ENCODE results near the gene CNPPD1. TPM values are rescaled to one million over a fixed set of nuclear protein-coding genes. Genes with fewer than 3 reads are reported as not detected.

CNPPD1 gene
- total and polyA plus RNA-seq, 2 of the 8 experiments (the other 6 are each of a cell fraction or from before 2014, with no cell fraction given): 32.9 to 35.9 TPM

DNA sequence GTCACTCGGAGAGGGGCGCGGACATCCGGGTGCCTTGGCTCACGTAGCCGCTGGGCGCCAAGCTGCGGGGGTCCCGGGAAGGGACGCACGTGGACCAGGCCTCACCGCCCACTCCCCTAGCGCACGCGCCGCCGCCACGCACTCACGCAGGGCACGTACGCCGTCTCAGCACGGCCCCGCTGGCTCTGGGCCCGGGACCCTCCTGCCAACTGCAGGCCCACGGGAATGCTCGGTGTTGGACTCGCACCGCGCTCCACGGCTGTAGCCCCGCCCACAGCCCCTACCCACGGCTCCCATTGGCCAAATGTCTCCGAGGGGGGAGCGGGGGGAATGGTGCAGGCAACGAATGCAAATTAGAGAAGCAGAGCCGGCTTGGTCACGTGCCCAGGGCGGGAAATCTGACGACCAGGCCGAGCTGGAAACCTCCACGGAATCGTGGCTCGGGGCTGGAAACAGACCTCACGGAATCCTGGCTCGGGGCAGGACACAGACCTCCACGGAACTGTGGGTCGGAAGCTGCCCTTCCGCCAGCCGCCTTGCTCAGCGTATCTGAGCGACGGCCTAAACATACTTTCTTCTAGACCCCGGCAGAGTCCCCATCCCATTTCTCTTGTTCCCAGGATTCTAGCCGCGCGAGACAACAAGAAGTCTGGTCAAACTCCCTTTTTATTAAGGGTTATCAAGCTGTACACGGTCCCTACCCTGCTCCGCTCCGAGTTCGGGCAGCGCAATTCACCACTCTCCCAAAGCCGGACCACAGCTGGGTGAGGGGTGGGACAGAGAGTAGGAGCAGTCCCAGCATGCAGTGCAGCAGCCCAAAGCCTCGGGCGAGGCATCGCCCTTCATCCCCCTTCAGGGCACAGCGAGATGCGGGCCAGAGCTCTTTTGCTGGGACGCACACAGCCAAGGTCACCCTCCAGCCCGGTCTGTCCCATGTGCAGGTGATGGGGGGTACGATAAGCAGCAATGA lies 42.3 kb upstream of the CNPPD1 start, which contains the start of gene ABCB6:
ABCB6 (minus strand) TSS at position 227 of the 970 bp plus-strand sequence. CDS start 285 bp downstream, outside the sequence.
- Histone ChIP-seq H3K79me1 (ENCODE audit: low read depth, low read length) (no peaks in the 10 kb centered on the region), H2AFZ (ENCODE audit: low read length) (peak within 1 kb of the TSS; percentile 75; the same call in 1 of the 2 replicates)
- peak; percentile 28 for FAIRE-seq
- TF ChIP-seq TAF7 (optimal IDR thresholded peaks at IDR 0.05; ENCODE audit: borderline replicate concordance, low read depth, low read length) (peak; percentile 49), SIX5 (IDR thresholded peaks at IDR 0.05; ENCODE audit: low read depth, low read length) (no peak), ASH2L (IDR thresholded peaks at IDR 0.05; ENCODE audit: low read length) (peak; percentile 60), SP4 (IDR thresholded peaks at IDR 0.05; ENCODE audit: low read length) (peak; percentile 79; the same call in 1 of the 2 replicates), NRF1 (IDR thresholded peaks at IDR 0.05; ENCODE audit: low read depth, low read length) (no peak), POLR2AphosphoS5 (IDR thresholded peaks at IDR 0.05; ENCODE audit: low read depth, low read length) (peak; percentile 83), RBBP5 (IDR thresholded peaks at IDR 0.05; ENCODE audit: borderline replicate concordance, low read depth, low read length) (0 out of 2 replicates have a peak, but pooled peaks have one; percentile 43), TBP (IDR thresholded peaks at IDR 0.05; ENCODE audit: low read depth, low read length) (peak; percentile 72), POU5F1 (IDR thresholded peaks at IDR 0.05; ENCODE audit: low read depth, low read length) (no peak), TEAD4 (IDR thresholded peaks at IDR 0.05; ENCODE audit: low read depth, low read length) (no peak; the same call in 1 of the 2 replicates)

More for the DNA sequence above, 42.3 kb upstream of the CNPPD1 start, which contains the start of gene ABCB6:
- H4K8ac ChIP-seq (ENCODE audit: extremely low read depth, insufficient read depth, low read length): peak within 1 kb of the TSS; percentile 95
- peak within 1 kb of the TSS; percentile 98 for H3K18ac ChIP-seq (ENCODE audit: extremely low read depth, low read length)
- H3K4ac ChIP-seq (replicated peaks; ENCODE audit: insufficient read length, low read depth, low read length): peak within 1 kb of the TSS; percentile 99
- POLR2A ChIA-PET (ENCODE audit: partially characterized antibody): interaction anchor here (0.6 to 14.0 kb wide), 30 partner anchors 8 to 195 kb away, joined by 3 to 190 read pairs (median 4); partner anchors contain the start of genes ANKZF1, ATG9A, CNPPD1 and DNAJB2
- H3K4me1 ChIP-seq (replicated peaks in 1 of 4; ENCODE audit: control insufficient read depth in 3 of 4, insufficient read depth in 4 of 4, low read length in 3 of 4): peaks cover 0 to 12% (median 6%) of the 10 kb centered on the region in 4 experiments; a peak in 3 of 7 replicates
- peak within 1 kb of the TSS; percentile 76; the same call in 1 of the 2 replicates for H3K27ac ChIP-seq (ENCODE audit: low read depth, low read length)
- H3K4me3 ChIP-seq (ENCODE audit: extremely low read depth in 1 of 4, insufficient read depth in 2 of 4, low read depth in 3 of 4, low read length in 4 of 4): peak within 1 kb of the TSS; percentile 66 to 80 (median 75)
- peak within 1 kb of the TSS; percentile 88; the same call in 1 of the 2 replicates for H2BK15ac ChIP-seq (ENCODE audit: low read length)
- no peaks in the 10 kb centered on the region for H3K9me3 ChIP-seq (ENCODE audit: insufficient read depth in 2 of 2, low read depth in 1 of 2, low read length in 1 of 2)
- H2BK5ac ChIP-seq (ENCODE audit: low read depth, low read length): peak within 1 kb of the TSS; percentile 97
- peak within 1 kb of the TSS; percentile 76 for H2AK5ac ChIP-seq (ENCODE audit: low read depth, low read length)
- H2BK120ac ChIP-seq (replicated peaks; ENCODE audit: low read depth, low read length): no peak within 1 kb of the TSS
- H3K4me2 ChIP-seq (ENCODE audit: insufficient read depth in 1 of 2, low read depth in 2 of 2, low read length in 2 of 2): peak within 1 kb of the TSS; percentile 88 to 96
- 9% methylated on average over 71 of the region's 71 CpGs; no CpG with 5 or more reads in 1 of the 2 experiments for WGBS, 2 experiments (ENCODE audit: extremely low coverage in 1 of 2, insufficient coverage in 1 of 2, insufficient read length in 1 of 2, insufficient replicate concordance in 2 of 2, low coverage in 1 of 2, low lambda C conversion rate in 2 of 2, missing lambda C conversion rate in 1 of 2)
- CTCF ChIA-PET (ENCODE audit: partially characterized antibody): interaction anchor here (0.6 to 1.8 kb wide), 12 partner anchors 9 to 281 kb away, joined by 3 to 6 read pairs (median 3); partner anchors contain the start of gene CNPPD1
- peak within 1 kb of the TSS; percentile 90 for H2BK12ac ChIP-seq (ENCODE audit: low read depth, low read length)
- no peaks in the 10 kb centered on the region; a peak in 1 of 7 replicates for H3K27me3 ChIP-seq (replicated peaks in 1 of 4; ENCODE audit: control insufficient read depth in 3 of 4, extremely low read depth in 1 of 4, insufficient read depth in 3 of 4, low read length in 3 of 4)
- peak within 1 kb of the TSS; percentile 93 for H3K56ac ChIP-seq (replicated peaks; ENCODE audit: insufficient read length, low read depth, low read length)
- peaks cover 16 to 44% (median 35%) of the 10 kb centered on the region in 4 experiments; a peak in 7 of 8 replicates for H3K36me3 ChIP-seq (ENCODE audit: control insufficient read depth in 2 of 4, insufficient read depth in 4 of 4, low read length in 3 of 4)
- H4K91ac ChIP-seq (replicated peaks; ENCODE audit: insufficient read length, low read length): peak within 1 kb of the TSS; percentile 100
- H3K9ac ChIP-seq (replicated peaks in 1 of 4; ENCODE audit: extremely low read depth in 1 of 4, low read depth in 3 of 4, low read length in 3 of 4): peak within 1 kb of the TSS; percentile 74 to 93 (median 88)
- DNase-seq (ENCODE audit: low read depth in 1 of 2, low spot score in 2 of 2): peak in 1 of 2 experiments; percentile 92
- no peak within 1 kb of the TSS for H2BK20ac ChIP-seq (ENCODE audit: low read length)
- H4K20me1 ChIP-seq (replicated peaks in 1 of 2; ENCODE audit: control insufficient read depth in 1 of 2, insufficient read depth in 2 of 2, low read length in 2 of 2): peaks cover 0 to 7% of the 10 kb centered on the region in 2 experiments
- peak within 1 kb of the TSS; percentile 83 for H3K14ac ChIP-seq (ENCODE audit: insufficient read length)
- H3K23ac ChIP-seq (ENCODE audit: insufficient read length): no peak within 1 kb of the TSS
- peaks cover 14% of the 10 kb centered on the region for H3K23me2 ChIP-seq (ENCODE audit: low read depth, low read length)
- H4K5ac ChIP-seq (ENCODE audit: insufficient read length, low read depth, low read length): peak within 1 kb of the TSS; percentile 96
- H3K79me2 ChIP-seq (ENCODE audit: control insufficient read depth in 1 of 2, insufficient read depth in 2 of 2, low read length in 2 of 2): no peaks in the 10 kb centered on the region

Measured in H1 (cell line).